ENCODE measurements around the gene ZSCAN20. TPM values are rescaled to one million over a fixed set of nuclear protein-coding genes. Genes with fewer than 3 reads are reported as not detected.
"Not testable (repeated sequence)": the region's sequence is repeated elsewhere in the genome, so short reads cannot be mapped to it uniquely, and the experiment has no call there.

Gene ZSCAN20
- polyA plus RNA-seq, 3 donors = 5.2 to 5.6 (median 5.2) TPM

DNA sequence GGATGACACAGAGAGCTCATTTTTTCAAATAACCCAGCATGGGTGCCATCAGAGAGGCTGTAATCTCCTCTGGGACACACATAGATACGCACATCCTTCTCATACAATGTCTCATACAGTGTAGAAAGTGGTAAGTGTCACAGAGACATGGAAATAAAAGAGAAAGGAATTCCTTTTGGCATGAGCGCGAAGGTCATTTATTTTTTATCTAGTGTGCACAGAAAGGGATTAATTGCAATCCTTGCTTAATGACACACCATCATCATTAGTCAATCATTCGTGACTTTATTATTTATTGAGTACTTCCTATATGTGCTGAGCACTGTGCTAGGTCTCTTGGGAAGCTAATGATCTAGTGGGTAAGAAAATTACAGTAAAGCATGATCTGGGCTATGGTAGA is 5.0 kb downstream of the ZSCAN20 start:
- DNase-seq = no peak

DNA sequence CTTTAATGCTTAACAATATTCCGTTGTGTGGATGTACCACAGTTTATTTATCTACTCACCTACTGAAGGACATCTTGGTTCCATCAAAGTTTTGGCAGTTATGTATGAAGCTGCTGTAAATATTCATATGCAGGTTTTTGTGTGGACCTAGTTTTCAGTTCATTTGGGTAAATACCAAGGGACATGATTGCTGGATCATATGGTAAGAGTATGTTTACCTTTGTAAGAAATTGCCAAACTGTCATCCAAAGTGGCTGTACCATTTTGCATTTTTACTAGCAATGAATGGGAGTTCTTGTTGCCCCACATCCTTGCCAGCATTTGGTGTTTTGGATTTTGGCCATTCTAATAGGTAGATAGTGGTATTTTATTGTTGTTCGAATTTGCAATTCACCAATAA is 10.0 kb downstream of the ZSCAN20 start:
- DNase-seq = no peak

DNA sequence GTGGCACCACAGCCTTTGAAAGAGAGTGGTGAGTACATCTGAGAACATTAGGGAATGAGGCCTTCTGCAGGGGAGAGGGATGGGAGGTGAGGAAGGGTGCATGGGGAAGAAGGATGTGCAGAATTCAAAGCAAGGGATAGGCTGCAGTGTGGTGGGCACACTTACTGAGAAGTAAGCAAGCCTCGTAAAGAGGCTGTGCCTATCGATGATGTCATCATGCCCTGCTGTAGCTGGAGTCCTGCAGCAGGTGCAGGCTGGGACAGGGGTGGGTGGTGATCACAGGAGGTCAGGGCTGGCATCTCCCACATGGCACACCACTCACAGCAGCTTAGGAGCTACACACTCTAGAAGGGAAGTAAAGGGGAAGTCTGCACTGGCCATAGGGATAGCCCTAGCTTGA is 16.2 kb downstream of the ZSCAN20 start:
- DNase-seq = no peak

DNA sequence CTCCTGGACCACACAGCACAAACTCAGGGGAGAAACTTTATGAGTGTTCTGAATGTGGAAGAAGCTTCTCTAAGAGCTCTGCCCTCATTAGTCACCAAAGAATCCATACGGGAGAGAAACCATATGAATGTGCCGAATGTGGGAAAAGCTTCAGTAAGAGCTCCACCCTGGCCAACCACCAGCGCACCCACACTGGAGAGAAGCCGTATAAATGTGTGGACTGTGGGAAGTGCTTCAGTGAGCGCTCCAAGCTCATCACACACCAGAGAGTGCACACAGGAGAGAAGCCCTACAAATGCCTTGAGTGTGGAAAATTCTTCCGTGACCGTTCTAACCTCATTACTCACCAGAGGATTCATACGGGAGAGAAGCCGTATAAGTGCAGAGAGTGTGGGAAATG is 22.5 kb downstream of the ZSCAN20 start:
- DNase-seq = no peak

DNA sequence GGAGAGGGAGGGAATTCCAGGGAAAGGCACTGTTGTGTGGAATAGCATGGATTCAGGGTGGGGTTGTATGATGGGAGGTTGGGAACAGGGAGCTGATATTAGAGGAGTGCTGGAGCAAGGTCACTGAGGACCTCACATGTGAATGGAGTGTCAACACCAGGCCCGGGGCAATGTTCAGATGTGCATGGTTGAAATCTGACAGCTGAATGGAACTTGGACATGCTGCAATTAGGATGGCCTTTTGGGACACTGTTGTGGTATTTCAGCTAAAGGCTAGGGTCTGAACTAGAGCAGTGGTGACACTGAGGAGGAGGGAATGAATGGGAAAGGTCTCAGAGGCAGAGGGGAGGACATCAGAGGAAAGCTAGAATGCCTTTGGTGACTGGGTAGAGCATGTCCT is 25.0 kb downstream of the ZSCAN20 start:
- no peak for DNase-seq

DNA sequence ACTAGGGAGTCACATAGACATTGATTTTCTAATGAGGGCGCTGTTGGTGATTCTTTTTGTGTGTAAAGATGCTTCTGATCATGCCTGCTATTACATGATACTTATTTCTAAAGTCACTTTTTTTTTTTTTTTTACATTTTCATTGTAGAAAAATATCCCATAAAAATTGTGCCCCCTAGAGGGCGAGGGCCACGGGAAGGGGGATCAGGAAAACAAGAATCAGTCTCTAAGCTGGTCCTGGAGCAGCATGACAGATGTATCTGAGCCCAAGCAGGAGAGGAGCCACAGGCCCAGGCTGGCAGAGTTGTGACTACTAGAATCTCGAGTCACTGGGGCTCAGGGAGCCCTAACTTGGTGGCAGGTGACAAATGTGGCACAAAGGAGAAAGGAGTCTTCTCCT is 28.1 kb downstream of the ZSCAN20 start:
- DNase-seq = no peak

DNA sequence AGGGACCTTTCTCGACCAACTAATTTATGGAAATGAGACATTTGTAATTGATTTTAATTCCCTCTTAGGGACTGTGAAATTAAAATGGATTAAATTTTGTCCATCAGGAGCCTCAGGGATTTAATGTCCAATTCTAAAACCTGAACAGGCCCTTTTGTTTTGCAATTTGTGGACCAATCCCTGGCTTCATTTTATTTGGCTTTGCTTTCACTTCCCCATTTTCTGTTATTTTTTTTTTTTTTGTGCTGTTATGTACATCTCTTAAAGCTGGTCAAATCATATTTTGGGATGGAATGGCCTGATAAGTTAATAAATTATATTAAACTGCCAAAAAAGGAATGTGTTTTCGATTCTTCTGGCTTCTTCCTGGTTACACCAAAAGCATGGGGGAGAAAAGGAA is 28.9 kb downstream of the ZSCAN20 start:
- no peak for DNase-seq

DNA sequence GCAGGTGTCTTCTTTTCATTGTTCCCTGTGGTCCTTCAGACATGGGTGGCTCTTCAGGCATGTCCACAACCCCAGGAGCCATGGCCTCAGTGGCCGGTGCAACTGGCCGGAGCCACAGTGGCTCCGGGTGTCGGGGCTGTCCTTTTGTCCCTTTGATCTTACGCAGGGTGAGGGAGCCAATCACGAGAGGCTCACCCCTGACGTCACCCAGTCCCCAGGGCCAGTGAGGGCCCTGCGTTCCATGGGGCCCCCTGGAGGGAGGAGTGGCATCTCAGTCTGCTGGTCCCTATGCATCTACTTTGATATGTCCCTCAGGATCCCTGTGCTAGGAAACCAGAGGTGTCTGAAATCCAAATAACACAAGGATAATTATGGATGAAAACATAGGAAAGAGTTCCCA is 29.3 kb downstream of the ZSCAN20 start:
- DNase-seq = no peak

DNA sequence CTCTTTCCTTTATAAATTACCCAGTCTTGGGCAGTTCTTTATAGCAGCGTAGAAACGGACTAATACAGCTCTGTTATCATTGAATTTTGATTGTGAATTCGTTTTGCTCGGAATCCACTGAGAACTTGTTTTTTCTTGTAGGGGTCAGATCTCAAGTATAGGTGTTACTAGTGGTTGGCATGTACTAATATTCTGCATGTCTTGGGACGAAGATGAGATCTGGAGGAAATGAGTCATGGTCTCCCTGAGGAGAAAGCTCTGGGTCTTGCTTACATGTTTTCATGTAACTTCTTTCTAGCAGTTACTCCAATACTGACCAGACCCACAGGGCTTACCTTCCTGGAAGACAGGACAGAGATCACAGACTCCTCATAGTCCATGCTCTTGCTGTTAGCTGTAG is 30.3 kb downstream of the ZSCAN20 start:
- no peak for DNase-seq

DNA sequence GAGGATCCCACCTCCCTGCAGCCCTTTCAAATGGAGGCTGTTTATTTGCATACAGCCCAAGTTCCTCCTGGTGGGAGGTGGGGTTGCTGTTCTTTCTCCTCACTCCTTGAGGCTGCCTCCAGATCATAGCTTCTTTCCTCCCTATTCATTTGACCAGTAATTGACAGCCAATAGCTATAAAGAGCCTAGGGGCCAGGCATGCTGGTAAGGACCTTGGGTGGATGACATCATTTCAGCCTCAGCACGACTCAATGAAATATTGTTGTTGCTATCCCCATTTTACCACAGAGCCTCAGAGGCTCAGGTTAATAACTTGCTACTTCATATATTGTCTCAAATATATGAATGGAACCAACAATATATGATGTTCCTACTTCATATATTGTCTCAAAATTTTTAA is 31.1 kb downstream of the ZSCAN20 start:
- DNase-seq = no peak

DNA sequence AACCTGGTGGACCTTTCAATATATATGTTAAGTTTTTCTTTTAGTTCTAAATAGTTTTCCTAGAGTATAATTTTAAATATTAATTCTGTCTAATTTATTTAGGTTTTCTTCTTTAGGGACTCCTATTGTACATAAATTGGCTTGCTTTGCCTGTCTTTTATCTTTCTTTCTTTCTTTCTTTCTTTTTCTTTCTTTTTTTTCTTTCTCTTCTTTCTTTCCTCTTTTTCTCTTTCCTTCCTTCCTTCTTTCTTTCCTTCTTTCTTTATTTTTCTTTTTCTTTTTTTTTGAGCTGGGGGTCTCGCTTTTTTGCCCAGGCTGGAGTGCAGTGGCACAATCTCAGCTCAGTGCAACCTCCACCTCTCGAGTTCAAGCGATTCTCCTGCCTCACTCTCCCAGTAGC is 35.2 kb downstream of the ZSCAN20 start:
- DNase-seq = no peak

DNA sequence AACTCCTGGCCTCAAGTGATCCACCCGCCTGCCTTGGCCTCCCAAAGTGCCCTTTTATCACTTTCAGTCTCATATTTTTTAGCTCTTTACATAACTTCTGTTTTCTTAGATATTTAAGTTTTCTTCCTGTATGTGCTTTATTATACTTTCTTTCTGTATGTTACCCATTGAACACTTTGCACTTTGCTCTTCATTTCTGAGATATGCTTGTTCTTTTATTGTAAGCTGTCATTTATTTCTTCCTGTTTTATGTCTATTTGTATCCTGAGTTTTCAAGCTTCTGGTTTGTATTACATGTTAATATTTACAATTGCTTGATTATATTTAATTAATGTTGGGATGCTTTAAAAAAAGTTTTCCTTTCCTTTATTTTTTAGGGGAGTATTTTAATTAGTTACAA is 35.7 kb downstream of the ZSCAN20 start:
- DNase-seq = no peak

DNA sequence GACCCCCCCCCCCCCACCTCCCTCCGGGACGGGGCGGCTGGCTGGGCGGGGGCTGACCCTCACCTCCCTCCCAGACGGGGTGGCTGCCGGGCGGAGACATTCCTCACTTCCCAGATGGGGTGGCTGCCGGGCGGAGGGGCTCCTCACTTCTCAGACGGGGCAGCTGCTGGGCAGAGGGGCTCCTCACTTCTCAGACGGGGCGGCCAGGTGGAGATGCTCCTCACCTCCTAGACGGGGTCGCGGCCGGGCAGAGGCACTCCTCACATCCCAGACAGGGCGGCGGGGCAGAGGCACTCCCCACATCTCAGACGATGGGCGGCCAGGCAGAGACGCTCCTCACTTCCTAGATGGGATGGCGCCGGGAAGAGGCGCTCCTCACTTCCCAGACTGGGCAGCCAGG is 36.8 kb downstream of the ZSCAN20 start:
- not testable (repeated sequence) for DNase-seq

DNA sequence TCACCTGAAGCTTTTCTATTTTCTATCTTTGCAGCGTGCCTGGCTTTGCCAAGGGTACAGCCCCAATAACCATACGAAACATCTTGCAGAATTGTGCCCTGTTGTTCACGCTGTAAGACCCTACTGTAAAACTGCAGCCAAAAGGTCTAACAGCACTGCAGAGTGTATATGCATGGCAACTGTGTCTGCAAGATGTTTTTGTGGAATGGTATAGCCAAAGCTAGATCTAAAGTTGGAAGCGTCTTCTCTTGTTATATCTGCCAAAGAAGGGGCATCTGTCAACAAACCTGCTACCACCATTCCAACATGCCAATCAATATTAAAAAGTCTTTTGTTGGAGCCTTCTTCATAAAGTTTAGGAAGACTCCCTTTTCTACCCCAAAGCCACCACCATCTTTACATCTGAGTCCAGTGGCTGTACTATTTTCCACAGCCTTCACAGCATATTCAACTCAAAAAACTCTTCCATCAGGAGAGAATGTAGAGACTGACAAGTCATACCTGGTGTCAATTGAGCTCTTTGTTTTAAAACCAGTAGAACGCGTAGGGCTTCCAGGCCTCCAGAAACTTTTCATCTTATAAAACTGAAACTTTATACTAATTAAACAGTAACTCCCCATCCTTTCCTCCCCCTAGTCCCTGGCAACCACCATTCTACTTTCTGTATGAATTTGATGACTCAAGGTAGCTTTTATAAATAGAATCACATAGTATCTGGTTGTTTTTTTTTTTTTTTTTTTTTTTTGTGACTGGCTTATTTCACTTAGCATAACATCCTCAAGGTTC is 40.0 kb downstream of the ZSCAN20 start:
- DNase-seq = no peak

DNA sequence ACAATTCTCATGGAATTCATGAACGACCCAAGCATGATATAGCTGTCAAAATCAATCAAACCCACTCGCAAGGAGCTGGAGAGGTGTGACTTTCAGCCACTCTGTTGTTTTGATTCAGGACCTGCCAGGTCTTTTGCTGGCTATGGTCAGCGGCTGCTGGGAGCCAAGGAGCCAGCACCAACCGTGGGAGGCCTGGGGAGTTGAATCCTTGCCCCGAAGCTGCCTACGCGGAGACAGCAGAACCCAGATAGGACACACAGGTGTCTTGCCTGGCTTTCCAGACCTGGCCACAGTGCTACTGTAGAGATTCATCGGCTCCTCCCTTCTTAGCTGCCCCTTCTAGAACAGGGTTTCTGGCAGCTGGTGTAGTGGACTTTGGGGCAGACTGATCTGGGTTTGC is 42.7 kb downstream of the ZSCAN20 start:
- DNase-seq = no peak

DNA sequence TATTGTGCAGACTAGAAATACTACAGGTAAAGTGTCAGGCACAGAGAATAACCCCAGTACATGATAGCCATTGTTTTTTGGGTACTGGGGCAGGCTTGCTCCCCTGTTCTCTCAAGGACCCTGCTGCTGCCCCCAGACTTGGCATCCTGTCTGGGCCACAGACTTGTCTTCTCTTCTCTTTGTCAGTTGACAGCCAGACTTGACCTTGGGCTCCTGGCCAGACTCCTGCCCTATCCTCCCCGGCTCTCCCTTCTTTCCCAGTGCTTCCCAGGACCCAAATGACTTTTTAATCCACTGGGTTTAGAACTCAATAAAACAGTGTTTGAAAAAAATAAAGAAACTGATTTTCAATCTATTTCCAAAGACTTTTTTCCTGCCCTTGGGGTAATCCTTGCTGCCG is 43.2 kb downstream of the ZSCAN20 start:
- no peak for DNase-seq

DNA sequence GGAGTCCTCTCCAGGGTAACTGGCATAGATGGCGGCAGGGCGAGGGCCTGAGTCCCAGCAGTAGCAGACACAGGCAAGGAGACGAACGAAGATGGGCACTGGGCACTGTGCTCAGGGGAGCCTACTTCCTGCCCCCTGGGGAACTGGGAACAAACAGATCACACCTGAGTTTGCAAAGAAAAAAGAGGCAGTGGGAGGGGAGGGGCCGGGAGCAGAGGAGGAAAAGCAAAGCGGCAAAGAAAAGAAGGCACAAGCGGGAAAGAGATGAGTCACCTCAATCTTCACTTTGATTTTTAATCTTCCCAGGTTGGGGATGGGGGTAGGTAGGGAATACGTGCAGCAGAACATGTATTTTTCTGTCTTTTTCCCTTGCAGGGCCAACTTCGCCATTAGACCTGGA is 44.0 kb downstream of the ZSCAN20 start:
- DNase-seq = no peak

DNA sequence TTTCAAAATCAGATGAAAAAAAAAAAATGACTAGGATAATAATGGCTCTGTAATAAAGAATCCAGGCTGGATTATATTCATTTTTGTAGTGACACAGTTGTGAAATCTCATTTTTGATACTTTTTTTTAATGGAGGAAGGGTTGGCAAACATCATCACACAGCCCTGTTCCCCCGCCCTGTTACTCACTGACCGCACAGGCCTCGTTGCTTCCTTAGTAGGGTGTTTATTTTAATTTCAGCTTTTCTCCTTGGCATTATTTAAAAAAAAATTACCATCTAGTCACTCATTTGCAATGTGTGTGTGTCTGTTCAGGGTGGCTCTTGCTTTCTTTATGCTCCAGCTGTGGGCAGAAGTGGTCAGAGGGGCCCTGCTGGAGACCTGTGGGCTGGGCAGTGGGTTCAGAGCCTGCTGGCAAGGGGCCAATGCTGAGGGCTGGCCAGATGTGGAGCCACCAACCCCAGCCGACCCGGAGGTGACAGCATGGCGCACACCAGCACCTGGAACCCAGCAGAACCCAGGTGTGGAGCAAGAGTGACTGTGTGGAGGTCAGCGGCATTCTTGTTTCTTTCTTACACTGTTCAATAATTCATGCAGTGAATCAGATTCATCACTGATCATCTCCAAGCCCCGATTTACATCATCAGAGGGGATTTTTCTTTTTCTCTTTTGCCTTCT is 44.6 kb downstream of the ZSCAN20 start:
- no peak for DNase-seq

DNA sequence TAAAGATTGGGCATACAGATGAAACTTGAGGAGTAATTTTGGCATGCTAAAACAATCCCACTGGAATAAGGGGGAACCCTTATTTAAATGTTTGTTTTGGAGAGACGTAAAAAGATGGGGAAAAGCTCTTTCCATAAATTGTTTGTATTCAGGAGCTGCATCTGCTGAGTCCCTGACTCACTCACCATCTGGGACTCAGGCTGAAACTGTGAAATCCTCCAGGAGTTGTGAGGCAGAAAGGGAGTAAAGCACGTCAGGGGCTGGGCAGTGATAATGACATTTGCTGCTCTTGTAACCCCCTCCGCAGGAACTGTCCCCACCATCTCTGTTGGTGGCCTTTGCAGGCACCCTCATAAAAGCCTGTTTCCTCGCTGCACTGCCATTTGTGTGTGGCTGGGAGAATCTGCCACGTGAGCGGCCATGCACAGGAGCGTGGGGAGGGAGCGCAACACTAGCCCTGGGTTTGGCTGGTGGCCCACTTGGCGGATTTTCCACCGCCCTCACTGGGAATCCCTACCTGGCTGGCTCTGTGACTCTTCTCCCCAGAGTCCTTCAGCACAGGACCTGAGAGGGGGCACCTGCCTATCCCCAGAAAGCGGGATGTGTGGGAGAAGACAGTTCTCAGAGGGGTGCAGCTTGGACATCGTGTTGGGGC is 45.3 kb downstream of the ZSCAN20 start:
- no peak for DNase-seq

DNA sequence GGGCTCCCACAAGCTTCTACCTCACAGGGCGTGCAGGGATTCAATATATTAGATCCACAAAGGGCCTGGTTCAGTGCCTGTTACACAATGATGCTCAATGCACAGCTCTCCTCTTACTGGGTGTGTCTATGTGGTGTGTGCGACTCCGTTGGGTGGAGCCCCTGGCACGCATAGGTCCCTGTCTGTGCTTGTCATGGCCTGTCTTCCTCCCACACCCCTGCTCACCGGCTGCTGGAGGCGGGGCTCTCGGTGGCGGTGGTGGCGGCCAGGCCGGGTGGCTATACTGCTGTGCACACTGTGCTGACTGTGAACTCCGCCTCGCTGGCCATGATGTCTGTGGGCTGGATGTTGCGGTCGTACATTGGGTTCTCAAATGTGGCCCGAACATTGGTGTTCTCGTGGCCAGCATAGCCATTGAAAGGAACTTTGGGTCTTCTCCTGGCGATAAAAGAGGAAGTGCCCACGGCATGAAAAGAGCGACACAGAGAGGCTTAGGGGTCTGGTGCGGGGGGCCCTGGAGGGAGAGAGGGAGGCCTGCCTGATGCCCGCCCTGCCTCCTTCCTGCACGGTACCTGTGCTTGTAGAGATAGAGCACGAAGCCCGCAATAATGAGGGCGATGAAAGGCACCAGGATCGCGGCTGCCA is 46.9 kb downstream of the ZSCAN20 start:
- DNase-seq = no peak

DNA sequence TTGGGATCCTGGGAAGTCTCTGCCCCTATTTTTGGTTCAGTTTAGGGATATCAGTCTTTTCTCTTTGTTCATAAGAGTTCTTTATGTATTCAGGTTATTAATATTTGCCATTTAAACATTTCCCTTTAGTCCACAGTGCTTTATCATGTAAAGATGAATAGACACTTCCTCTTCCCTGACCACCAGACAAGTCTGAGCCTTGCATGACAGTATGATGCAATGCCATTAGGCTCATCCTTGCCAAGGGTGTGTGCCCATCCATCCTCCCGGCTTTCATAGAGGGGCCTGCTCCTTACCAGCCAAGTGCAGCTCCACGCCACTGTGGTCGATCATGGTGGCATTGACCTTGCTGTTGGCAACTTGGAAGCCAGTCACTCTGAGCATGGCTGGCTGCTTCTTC is 52.1 kb downstream of the ZSCAN20 start:
- DNase-seq = no peak

DNA sequence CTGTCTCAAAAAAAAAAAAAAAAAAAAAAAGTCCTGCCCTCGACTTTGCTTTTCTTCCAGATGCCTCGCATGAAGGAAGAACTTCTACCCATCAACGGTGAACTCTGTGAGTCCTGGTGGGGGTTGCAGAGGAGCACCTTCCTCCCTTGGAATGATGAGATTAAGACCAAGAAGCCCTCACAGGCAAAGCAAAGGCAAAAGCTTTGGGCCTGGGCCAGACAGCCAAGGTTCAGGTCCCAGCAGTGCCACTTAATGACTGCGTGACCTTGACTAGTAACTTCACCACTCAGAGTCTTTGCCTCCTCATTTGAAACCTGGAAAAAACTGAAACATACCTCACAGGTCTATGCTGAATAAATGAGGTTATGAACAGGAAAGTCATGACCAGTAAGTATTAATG is 55.5 kb downstream of the ZSCAN20 start:
- DNase-seq = no peak

DNA sequence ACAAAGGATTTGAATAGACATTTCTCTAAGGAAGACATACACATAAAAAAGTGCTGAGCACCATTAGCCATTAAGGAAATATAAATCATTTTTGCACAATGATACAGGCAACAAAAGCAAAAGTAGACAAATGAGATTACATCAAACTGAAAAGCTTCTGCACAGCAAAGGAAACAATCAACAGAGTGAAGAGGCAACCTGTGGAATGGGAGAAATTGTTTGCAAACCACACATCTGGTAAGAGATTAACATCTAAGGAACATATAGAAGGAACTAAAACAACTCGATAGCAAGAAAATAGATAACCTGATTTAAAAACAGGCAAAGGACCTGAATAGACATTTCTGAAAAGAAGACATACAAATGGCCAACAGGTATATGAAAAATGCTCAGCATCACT is 57.5 kb downstream of the ZSCAN20 start:
- no peak for DNase-seq
